BJ (cell line): ENCODE results near the gene EIF4ENIF1. TPM values are rescaled to one million over a fixed set of nuclear protein-coding genes. Genes with fewer than 3 reads are reported as not detected.

Experiments
- CTCF ChIA-PET: fragments of 350-600 bp; formaldehyde crosslinking; extraction: SDS; loops from one replicate; lab custom pipeline; 2021; ENCODE audit warnings: antibody characterized with exemption, inconsistent platforms; lab: Yijun Ruan, JAX
- POLR2A ChIA-PET: fragments of 300-600 bp; sonication (Branson Sonifier 250); formaldehyde crosslinking; extraction: SDS; loops from one replicate; lab custom pipeline; 2021; ENCODE audit warnings: antibody characterized with exemption; lab: Charles Lee
- DNase-seq: peaks from one replicate; pipeline ENCODE4 v3.0.0-alpha.2; 2011; ENCODE audit warnings: low read depth
- H3K27me3 ChIP-seq: 2 replicates; pipeline ENCODE4 v1.6.0; 2011; ENCODE audit warnings: low read length; ENCODE audit not compliant: control insufficient read depth, insufficient read depth
- H3K36me3 ChIP-seq: 2 replicates; pipeline ENCODE4 v1.5.1; 2011; ENCODE audit warnings: low read length; ENCODE audit not compliant: control insufficient read depth, insufficient read depth
- H3K4me3 ChIP-seq: 2 replicates; pipeline ENCODE4 v1.5.1; 2011; ENCODE audit warnings: low read depth, mild to moderate bottlenecking, control low read depth, low read length
- CTCF ChIP-seq: IDR thresholded peaks from 2 replicates; pipeline ENCODE4 v1.5.1; 2011; ENCODE audit warnings: low read depth, mild to moderate bottlenecking, control low read depth, inconsistent platforms, low read length, moderate library complexity; ENCODE audit not compliant: insufficient read depth
- polyA plus RNA-seq: library from polyadenylated mRNA; depleted of rRNA; stranded (reverse); fragments of >200 nt; gene quantifications from 2 replicates; pipeline ENCODE4 v1.2.3, GENCODE V29; 2011; rRNA removed
- small RNA-seq: library from RNA; depleted of rRNA; stranded (forward); fragments of <200 nt; gene quantifications from one replicate; pipeline ENCODE3, GENCODE V24; 2012; ENCODE audit warnings: low replicate concordance, low read depth; ENCODE audit not compliant: insufficient read length

EIF4ENIF1 gene
- polyA plus RNA-seq, 1 experiment, result 20.4 TPM

GRCh38 chr22:31400023-31400397 lies 89.6 kb downstream of the EIF4ENIF1 start:
- ChIA-PET CTCF (interaction anchor here (0.8 to 1.4 kb wide), 3 partner anchors 9 to 86 kb away, joined by 3 to 5 read pairs (median 3); no protein-coding TSS in a partner anchor), POLR2A (no interaction called here)
- TF ChIP-seq CTCF, result no peak
- H3K27me3 ChIP-seq, result no peaks in the 10 kb centered on the region
- peaks cover 6% of the 10 kb centered on the region for H3K36me3 ChIP-seq
- no peak for DNase-seq
- peak overlapping the region; percentile 91 for H3K4me3 ChIP-seq

GRCh38 chr22:31399211-31400022 lies 90.2 kb downstream of the EIF4ENIF1 start, which contains the start of gene DRG1:
DRG1 (plus strand) TSS chr22:31399604; CDS start chr22:31399684, 80 bp downstream.
- POLR2A ChIA-PET, result interaction anchor here (1.0 kb wide), 1 partner anchor 55 kb away, joined by 4 read pairs; no protein-coding TSS in a partner anchor
- H3K27me3 ChIP-seq, result no peaks in the 10 kb centered on the region
- TF ChIP-seq CTCF, result no peak
- peak within 1 kb of the TSS; percentile 91 for H3K4me3 ChIP-seq
- peak; percentile 77 for DNase-seq
- peaks cover 6% of the 10 kb centered on the region for H3K36me3 ChIP-seq
- CTCF ChIA-PET, result interaction anchor here (0.8 to 1.4 kb wide), 3 partner anchors 10 to 86 kb away, joined by 3 to 5 read pairs (median 3); no protein-coding TSS in a partner anchor

GRCh38 chr22:31398231-31398630 lies 91.4 kb downstream of the EIF4ENIF1 start:
- POLR2A ChIA-PET, result no interaction called here
- CTCF ChIA-PET, result interaction anchor here (2.4 kb wide), 1 partner anchor 19 kb away, joined by 8 read pairs; no protein-coding TSS in a partner anchor
- Histone ChIP-seq H3K4me3 (no peak overlapping the region), H3K36me3 (peaks cover 6% of the 10 kb centered on the region), H3K27me3 (no peaks in the 10 kb centered on the region)
- no peak for DNase-seq
- no peak for TF ChIP-seq CTCF

- CTCF ChIA-PET, result no interaction called here
- no peak for TF ChIP-seq CTCF
Measured at GRCh38 chr22:31394326-31394725, 95.3 kb downstream of the EIF4ENIF1 start.

GRCh38 chr22:31393893-31394292 lies 95.7 kb downstream of the EIF4ENIF1 start:
- ChIA-PET CTCF (no interaction called here), POLR2A (no interaction called here)
- H3K36me3 ChIP-seq, result no peaks in the 10 kb centered on the region
- H3K4me3 ChIP-seq, result no peak overlapping the region
- TF ChIP-seq CTCF, result no peak
- H3K27me3 ChIP-seq, result no peaks in the 10 kb centered on the region
- no peak for DNase-seq

More at GRCh38 chr22:31394326-31394725, 95.3 kb downstream of the EIF4ENIF1 start:
- Histone ChIP-seq H3K36me3 (no peaks in the 10 kb centered on the region), H3K4me3 (no peak overlapping the region), H3K27me3 (no peaks in the 10 kb centered on the region)
- POLR2A ChIA-PET, result no interaction called here
- no peak for DNase-seq

Small RNAs within 50 kb of the gene (small RNA-seq; reads per million reads assigned to genes)
- gene AL096701.2 (not detected), gene RNU6-28P (not detected)

Other genes with a start within 250 kb of the EIF4ENIF1 start
- 8.2 and 11.8 TPM in 2 replicates for gene PIK3IP1, start 197.4 kb downstream of the EIF4ENIF1 start, polyA plus RNA-seq
- gene PATZ1, start 143.5 kb downstream of the EIF4ENIF1 start, polyA plus RNA-seq, result 6.2 and 10.1 TPM in 2 replicates
- gene DRG1, start 90.2 kb downstream of the EIF4ENIF1 start, polyA plus RNA-seq, result 70.8 and 100 TPM in 2 replicates
- 5.0 and 7.1 TPM in 2 replicates for gene SFI1, start 6.7 kb upstream of the EIF4ENIF1 start, polyA plus RNA-seq
- gene PISD, start 172.4 kb upstream of the EIF4ENIF1 start, polyA plus RNA-seq, result 18.7 and 26.9 TPM in 2 replicates